ENCODE measurements around the gene PAM16.

Gene PAM16

DNA sequence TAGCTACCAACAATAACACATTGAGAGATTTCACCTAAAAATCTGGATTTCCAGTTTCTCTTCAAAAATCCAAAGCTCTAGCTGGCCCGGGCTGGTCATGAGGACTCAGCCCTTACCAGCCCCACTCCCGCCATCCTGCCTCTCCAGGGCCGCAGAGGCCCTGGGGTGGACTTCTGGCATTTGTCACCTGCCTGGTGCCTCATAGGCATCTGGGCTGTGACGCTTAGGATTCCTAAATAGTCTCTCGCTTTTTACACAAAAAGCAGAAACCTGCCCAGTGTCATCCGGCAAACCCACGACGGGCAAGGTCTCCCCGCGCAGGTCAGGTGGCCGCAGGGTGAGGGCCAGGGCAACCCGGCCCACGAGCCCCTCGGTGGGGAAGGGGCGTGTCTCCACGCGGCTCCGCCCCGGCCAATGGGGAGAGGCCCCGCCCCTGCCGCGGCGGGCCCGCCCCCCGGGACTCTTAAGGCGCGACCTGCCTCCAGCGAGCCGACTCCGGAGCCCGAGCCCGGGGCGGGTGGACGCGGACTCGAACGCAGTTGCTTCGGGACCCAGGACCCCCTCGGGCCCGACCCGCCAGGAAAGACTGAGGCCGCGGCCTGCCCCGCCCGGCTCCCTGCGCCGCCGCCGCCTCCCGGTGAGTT, 20.4 kb upstream of the PAM16 start, which contains the start of gene VASN:
Gene VASN, plus strand, starts transcription at position 492 of the 644 bp plus-strand sequence. CDS start 9,030 bp downstream, outside the sequence.
- peak; percentile 37 for DNase-seq (ENCODE audit: low read depth)

DNA sequence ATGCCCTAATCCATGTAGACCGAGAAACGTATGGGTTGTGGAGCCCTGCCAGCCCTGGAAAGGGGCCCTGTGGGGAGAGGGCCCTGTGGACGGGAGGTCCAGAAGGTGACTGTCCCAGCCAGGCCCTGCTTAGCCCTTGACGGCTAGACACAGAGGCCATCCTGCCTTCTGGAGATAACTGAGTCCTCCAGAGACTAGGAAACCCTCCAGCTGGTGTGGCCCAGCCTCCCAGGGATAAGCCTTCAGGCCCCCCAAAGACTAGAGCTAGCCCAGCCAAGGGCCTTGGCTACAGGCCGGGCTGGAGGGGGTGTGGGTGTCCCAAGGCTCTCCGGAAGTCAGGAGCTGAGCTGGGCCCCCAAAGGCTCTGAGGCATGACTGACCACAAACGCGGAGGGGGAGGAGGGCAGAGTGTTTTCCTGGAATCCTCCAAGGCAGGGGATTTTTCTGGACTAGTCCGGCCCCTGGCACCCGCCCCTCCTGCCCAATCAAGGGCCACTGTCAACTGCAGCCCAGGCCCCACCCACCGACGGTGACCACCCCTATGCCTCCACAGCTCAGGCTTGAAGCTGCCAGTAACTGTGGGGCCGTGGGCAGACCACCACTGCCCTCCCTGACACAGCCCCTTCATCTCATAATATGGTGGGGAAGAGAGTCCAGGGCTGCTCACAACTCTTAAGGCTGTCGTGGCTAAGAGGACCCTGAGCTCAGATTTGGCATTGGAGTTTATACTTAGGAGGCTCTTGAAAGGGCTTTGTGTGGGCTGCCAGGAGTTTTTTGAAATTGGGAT, 19.6 kb upstream of the PAM16 start:
- DNase-seq (ENCODE audit: low read depth): no peak

DNA sequence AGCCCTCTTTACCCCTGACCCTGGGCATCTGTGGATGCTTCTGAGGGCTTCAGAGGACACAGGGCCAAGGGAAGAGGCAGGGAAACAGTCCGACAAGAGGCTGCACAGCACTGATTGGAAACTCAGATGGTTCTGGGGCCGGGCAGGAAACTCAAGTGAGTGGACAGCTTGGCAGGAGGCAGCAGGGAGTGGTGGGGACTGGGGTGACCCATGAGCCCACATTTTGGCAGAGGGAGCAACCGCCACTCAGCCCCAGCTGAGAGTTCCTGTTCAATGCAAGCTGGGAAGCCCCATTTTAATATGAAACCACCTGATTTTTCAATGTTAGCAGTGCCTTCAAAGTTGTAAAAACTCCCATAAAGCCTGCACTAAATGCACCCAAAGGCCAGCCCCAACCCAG, 19.0 kb upstream of the PAM16 start:
- no peak for DNase-seq (ENCODE audit: low read depth)

DNA sequence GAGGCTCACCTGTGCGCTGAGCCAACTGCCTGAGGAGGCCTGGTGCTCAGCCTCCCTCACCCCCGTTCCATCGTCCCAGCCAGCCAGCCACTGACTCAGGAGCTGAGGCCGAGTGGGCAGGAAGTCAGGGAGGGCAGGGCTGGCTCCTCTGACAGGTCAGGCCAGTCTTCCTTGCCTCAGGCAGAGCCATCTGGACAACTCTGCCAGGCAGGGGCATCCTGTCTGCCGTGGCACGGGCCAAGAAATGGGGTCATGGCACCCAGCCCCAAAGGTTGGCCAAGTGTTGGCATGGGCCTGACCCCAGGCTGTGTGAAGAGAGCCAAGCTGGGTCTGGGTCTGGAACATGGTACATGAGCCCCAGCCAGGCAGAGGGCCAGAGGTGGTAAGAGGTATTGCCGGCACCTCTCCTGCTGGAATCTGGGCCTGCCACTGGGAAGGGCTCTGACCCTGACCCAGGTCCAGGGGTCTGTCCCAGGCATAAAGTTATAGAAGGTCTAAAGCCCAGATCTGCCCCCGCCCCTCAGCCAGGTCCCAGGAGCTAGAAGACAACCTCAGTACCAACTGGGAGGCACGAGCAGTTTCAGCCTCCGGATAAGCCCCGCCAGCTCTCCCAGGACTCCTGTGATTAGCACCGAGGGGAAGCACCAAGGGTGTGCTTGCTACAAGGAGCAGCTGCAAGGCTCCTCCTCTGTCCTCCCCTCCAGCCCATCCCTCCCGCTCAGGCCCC, 18.0 kb upstream of the PAM16 start:
- no peak for DNase-seq (ENCODE audit: low read depth)

DNA sequence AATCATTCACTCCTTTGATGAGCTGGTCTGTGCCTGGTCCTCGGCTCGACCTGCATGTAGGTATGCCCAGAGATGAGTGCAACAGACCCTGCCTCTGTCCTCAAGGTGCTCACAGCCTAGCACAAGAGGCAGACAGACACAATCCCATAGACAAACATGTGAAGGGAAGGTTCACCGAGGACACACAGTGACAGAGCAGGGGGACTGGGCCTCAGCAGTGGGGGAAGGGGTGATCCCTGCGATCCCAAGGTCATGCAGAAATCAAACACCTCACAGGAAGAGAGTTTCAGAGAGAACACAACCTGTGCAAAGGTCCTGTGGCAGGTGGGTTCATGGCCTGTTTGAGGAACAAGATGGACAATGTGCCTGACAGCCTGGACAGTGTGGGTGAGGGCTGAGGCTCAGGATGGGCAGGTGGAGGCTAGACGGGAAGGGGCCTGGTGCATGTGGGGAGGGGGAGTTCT, 16.3 kb upstream of the PAM16 start:
- no peak for DNase-seq (ENCODE audit: low read depth)

DNA sequence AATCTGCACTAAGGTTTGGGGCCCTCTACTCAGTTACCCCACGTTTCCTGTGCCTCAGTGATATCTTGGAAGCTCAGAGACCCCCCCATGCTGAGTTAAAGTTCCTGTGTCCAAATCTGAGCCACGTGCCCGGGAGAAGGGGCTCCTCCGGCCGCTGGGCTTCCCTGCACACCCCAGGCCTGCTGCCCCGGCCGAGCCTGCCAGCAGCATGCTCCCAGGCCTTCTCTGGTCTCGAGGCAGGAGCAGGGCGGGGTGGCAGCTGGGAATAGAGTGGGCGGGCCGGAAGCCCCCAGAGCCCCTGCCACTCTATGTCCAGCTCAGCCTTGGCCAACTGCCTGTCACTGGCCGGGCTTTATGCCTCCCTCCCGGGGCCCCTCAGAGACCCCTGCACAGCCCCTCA, 14.9 kb upstream of the PAM16 start:
- no peak for DNase-seq (ENCODE audit: low read depth)

DNA sequence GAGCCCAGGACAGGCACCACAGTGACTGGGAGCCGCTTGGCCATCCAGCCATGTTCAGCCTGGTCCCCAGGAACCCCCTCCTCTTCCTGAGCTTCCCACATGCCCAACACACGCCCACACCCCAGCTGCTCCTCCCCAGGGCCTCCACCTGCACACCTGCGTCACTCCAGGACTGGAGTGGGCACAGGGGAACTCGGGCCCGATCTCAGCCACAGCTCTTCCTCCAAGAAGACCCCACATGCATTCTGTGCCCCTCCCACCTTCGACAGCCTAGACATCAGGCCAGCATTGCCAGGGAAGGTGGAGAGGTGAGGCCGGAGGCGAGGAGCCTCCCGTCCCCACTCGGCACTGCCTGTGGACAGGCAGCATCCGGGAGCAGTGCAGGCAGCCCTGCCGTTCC, 14.5 kb upstream of the PAM16 start:
- DNase-seq (ENCODE audit: low read depth): no peak

DNA sequence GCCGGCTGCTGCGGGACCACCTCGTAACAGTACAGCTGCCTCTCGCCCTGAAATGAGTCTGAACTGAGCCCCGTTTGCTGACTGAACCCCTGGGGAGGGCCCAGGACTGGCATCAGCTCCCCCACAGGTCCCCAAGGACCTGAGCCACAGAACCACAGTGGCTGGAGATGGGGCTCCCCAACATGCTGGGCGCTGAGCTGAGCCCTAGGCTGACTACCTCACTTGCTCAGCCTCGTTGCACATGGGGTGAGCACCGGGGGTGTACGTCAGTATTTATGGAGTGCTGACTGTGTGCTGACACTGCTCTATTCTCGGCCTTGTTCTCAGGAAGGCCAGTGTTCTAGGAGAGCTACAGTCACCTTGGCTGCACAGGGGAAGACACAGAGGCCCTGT, 13.9 kb upstream of the PAM16 start:
- no peak for DNase-seq (ENCODE audit: low read depth)

DNA sequence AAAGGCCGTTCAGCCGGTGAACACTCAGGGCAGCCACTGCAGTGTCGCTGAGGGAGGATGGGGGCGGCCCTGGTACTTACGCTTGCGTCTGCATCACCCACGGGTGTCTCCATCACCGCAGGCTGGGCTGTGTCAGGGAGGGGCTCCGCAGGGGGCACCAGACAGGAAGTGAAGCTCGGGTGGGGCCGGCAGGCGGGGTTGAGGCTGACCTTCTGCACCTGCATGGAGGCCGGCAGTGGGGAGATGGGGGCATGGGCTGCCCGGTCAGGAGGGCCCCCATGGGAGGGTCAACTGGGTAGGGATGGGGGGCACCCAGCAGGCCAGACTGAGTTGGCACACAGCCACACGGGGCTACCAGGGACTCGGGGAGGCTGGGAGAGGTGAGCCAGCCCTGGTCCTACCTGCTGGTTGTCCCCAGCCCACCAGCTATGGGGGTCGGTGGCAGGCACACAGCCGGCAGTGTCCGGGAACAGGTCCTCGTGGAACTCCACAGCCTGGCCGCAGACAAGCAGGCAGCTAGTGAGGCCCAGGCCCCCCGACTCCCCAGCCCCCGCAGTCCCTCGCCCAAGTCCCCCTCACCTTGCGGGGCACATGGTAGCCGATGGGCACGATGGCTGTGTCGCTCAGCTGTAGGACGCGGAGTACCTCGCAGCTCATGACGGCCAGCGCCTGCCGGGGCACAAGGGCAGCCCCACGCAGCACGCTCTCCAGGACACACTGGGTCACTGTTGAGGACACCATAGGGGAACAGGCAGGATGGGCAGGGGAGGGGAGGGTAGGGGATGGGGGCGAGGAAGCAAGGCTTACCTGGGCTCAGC, 13.3 kb upstream of the PAM16 start:
- DNase-seq (ENCODE audit: low read depth): no peak

DNA sequence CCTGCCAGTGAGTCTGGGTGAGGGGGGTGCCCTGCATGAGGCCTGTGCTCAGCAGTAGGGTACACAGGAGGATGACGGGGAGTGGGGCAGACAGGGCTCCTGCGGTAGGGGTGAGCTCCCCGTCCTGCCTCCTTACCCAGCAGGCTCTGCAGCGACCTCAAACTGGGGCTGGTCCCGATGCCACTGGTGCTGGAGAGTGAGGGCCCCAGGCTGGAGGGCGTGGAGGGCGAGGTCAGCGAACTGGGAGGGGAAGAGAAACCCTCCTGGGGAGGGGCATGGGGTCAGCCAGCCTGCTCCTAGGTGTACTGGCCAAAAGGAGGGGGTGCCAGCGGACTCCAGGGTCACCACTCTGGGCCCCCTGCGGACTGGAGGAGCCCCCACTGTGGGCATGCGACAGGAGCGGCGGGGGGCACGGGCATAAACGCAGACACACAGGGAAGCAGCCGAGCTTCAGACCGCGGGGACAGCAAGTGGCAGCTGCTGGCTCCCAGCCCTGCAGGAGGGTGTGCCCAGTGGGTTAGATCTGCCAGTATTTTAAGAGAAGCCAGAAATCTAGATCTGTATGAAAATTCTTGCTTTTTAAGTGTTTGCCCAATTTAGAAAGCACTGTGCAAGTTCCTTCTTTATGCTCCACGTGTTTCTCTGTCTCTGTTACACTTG, 11.5 kb upstream of the PAM16 start:
- DNase-seq (ENCODE audit: low read depth): no peak

DNA sequence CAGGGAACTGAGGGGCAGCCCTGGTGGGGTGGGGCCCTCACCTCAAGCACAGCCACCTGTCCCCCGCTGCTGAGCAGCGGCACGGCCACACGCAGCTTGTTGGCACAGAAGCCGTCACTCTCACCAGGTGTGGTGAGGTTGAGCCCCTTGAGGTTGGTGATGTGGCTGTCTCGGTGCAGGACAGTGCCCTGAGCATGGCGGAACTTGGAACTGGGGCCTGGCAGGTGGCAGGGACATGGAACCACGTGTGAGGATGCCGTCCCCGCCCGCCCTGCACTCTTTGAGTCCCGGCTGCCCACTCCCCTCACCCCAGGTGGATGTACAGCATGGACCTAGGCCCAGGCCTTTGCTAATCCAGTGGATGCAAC, 10.8 kb upstream of the PAM16 start:
- DNase-seq (ENCODE audit: low read depth): no peak

DNA sequence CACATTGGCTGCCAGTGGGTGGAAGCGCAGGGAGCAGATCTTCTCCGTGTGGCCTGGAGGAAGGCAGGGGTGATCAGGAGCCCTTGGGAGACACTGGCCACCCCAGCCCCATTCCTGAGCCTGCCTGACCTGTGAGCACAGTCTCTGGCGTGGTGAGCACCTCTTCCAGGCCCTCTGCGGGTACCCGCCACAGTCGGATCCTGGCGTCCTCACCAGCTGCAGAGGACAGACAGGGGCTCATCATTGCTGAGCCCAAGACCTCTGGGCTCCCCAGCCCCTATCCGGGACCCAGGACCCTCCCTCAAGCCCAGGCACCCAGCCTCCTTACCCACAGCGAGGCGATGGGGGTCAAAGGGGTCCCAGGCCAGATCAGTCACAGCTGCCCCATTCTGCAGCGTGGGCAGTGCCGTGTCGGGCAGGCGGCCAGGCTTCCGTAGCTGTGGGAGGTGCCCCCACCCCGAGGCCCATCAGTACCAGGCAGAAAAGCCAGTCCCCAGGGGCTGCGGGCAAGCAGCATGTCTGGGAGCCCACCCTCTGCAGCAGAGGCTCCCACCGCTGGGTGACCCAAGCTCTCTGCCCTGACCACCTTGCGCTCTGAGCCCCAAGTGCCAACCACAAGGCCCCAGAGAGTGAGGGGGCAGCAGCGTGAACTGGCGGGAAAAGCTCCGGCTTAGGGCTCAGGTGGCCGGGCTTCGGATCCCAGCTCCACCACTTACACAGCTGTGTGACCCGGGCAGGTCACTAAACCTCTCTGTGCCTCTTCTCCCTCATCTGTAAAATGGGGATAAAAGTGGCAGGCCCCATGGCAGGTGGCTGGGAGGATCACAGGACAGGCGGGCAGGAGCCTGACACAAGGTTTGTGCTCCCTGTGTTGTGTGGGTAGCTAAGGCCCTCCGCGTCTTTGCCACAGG, 10.2 kb upstream of the PAM16 start:
- DNase-seq (ENCODE audit: low read depth): no peak

DNA sequence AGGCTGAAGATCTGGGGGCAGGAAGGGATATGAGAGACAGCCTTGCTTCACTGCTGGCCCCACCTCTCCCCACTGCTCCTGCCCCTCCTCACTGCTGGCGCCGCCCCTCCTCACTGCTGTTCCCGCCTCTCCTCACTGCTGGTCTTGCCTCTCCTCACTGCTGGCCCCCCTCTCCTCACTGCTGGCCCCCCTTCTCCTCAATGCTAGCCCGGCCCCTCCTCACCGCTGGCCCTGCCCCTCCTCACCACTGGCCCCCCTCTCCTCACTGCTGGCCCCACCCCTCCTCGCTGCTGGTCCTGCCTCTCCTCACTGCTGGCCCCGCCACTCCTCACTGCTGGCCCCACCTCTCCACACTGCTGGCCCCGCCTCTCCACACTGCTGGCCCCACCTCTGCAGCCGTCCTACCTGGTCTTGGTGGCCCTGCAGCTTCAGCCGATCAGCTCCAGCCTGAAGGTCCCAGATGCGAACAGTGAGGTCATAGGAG, 9.5 kb upstream of the PAM16 start:
- DNase-seq (ENCODE audit: low read depth): no peak

DNA sequence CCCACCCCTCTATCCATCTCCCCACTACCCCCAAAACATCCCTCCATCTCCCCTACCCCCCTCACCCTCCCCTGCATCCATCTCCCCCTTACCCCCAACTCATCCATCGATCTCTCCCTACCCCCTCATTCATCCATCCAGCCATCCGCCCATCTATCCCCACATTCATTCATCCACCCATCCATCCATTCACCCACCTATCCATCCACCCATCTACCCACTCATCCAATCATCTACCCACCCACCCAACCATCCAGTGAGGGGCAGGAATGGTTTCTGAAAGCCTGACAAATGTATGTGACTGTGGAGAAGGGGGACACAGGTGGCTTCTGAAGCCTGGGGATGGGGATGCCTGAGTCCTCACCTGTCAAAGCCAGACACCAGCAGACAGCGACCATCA, 8.8 kb upstream of the PAM16 start:
- DNase-seq (ENCODE audit: low read depth): no peak

DNA sequence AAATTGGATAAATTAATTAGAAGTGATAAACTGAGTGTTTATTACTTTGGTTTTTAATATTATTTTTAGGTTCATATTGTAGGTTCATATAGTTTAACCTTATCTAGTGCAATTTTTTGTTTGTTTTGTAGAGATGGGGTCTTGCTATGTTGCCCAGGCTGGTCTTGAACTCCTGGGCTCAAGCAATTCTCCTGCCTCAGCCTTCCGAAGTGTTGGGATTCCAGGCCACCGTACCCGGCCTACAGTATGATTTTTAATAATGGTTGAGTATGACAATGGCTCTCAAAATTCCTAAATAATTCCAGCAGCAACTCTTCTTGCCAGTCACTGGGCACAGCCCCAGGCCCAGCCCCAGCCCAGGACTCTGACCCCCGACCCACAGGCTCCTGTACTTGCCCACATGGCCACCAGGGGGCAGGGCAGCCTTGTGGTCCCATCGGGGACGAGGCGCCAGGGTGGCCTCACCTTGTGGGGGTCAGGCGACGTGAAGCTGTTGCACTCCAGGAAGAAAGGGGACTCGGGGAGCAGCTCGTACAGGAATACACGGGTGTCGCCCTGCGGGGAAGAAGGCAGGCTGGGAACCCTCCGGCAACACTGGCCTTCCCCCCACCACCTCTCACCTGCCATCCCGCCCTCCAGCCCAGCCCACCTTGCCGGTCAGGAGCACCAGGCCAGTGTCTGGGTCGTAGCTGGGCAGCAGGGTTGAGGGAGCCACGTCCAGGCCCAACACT, 7.9 kb upstream of the PAM16 start:
- DNase-seq (ENCODE audit: low read depth): peak; percentile 32

DNA sequence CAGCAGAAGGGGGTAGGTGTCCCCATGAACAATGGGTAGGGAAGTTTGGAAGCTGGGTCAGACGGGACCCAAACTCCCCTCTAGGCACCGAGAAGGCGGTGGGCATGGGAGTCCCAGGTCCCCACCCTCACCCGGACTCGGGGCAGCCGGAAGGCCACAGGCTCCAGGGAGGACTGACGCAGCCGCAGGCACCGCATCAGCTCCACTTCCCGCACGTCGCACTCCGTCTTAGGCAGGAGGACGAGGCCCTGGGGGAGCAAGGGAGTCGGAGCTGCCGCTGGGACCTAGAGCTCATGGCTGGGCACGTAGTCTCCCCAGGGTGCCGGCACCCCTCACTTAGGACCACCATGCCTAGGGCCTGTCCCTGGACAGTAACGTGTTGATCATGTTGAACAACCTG, 7.1 kb upstream of the PAM16 start:
- no peak for DNase-seq (ENCODE audit: low read depth)

DNA sequence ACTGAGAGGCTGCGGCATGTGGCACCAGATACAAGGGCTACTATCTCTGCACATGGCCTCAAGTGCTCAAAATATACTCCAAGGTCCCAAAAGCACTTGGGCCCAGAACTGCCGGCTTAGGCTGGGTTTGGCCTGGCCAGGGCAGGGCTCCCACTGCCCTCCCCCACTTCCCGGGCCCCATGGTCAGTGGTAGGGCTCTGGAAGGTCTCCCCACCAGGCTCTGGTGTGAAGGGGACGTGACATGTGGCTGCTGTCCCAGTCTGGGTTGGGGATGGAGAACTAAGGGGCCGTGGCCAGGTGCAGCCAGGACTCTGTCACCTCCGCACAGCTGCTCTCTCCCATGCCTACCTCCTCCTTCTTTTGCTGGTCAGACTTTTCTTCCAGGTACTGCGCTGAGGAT, 5.7 kb upstream of the PAM16 start:
- DNase-seq (ENCODE audit: low read depth): no peak

DNA sequence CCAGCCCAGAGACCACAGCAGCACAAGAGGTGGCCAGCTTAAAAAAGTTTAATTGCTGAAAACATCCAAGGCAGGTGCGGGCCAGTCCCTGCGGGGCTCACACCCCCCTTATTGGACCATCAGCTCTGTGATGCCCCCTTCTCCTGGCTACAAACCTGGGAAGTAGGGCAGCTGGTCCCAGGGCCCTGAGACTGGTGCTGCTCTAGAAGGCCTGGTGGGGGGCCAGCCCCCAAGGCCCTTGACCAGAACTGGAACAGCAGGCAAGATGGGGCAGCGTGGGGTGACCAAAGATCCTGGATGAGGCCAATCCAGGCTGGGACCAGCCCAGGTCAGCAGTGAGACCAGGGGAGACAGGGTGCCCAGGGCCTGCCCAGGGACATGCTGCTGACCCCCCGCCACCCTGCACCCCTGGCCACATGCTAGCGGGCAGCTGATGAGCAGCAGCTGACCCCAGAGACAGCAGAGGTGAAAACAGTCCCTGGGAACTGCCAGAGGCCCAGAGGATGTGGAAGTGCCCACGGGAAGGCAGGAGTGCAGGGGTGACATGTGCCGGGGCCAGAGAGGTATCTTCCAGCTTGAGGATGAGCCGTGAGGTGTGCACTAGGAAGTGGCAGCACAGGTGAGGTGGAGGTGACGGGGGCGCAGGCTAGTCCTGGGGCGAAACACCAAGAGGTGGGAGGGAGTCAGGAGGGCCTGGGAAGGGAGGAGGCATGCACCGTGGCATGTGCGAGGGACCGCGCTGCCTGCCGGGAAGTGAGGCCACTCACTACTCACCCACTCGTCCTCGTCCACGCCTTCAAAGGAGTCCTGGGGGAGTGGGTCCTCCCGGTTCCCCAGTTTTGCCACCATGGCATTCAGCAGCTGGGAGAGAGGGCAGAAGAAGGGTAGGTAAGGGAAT, 3.6 kb upstream of the PAM16 start:
- no peak for DNase-seq (ENCODE audit: low read depth)

DNA sequence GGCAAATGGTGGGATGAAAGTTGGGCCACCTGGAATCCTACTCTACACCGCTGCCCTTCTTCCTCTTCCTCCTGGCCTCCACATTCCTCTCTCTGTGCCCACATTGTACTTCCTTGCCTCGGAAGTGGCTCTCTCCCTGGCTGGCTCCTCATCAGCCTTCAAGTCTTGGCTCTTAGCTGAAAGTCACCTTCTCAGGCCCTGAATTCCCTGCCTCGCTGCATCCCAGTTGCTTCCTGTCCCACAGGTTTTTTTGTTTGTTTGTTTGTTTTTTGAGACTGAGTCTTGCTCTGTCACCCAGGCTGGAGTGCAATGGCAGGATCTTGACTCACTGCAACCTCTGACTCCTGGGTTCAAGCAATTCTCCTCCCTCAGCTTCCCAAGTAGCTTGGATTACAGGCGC, 2.6 kb upstream of the PAM16 start:
- no peak for DNase-seq (ENCODE audit: low read depth)
